IMR-90 (cell line): Measurements from ENCODE around the gene ZYX. TPM values are rescaled to one million over a fixed set of nuclear protein-coding genes. Genes with fewer than 3 reads are reported as not detected.

Source experiments
- ATAC-seq: fragments of 200-7000 bp; cut with Tn5 transposase; 2 replicates; pipeline ENCODE4 v1.9.1; 2020; ENCODE audit warnings: low read depth, mild to moderate bottlenecking, moderate library complexity
- BruUV-seq: library from RNA; stranded (reverse); fragments of 400-500 nt; replicated peaks from 2 replicates; lab custom pipeline; 2021; lab: Mats Ljungman, UMichigan
- CTCF ChIA-PET: fragments of 300-600 bp; formaldehyde crosslinking; extraction: SDS; loops from one replicate; lab custom pipeline; 2021; ENCODE audit warnings: antibody characterized with exemption; lab: Yijun Ruan, JAX
- POLR2A ChIA-PET: fragments of 300-600 bp; sonication (Branson Sonifier 250); formaldehyde crosslinking; loops from one replicate; lab custom pipeline; 2022; ENCODE audit warnings: antibody characterized with exemption; ENCODE audit not compliant: unreplicated experiment; lab: Charles Lee
- DNase-seq: peaks from one replicate; pipeline ENCODE4 v3.0.0; 2013
- H2AFZ ChIP-seq: replicated peaks from 2 replicates; pipeline ENCODE3; 2013; ENCODE audit warnings: low read length, mild to moderate bottlenecking; ENCODE audit not compliant: poor library complexity
- H2AK5ac ChIP-seq: 2 replicates; pipeline ENCODE4 v1.6.1; 2013; ENCODE audit warnings: low read depth, low read length, inconsistent platforms
- H2AK9ac ChIP-seq: replicated peaks from 2 replicates; pipeline ENCODE3; 2013; ENCODE audit warnings: mild to moderate bottlenecking, low read depth, low read length, moderate library complexity; ENCODE audit not compliant: poor library complexity
- H2BK120ac ChIP-seq: 2 replicates; pipeline ENCODE4 v1.6.1; 2013; ENCODE audit warnings: low read depth, low read length, inconsistent platforms
- H2BK15ac ChIP-seq: 3 replicates; pipeline ENCODE4 v1.6.1; 2013; ENCODE audit warnings: low read depth, low read length, inconsistent platforms
- H2BK20ac ChIP-seq: 2 replicates; pipeline ENCODE4 v1.6.1; 2013; ENCODE audit warnings: low read depth, mild to moderate bottlenecking, inconsistent platforms, low read length, moderate library complexity
- H2BK5ac ChIP-seq: 2 replicates; pipeline ENCODE4 v1.6.1; 2013; ENCODE audit warnings: mild to moderate bottlenecking, low read depth, low read length, inconsistent platforms; ENCODE audit not compliant: poor library complexity, severe bottlenecking
- H3K14ac ChIP-seq: replicated peaks from 2 replicates; pipeline ENCODE4 v1.6.1; 2013; ENCODE audit warnings: low read depth, low read length, inconsistent platforms
- H3K18ac ChIP-seq: 2 replicates; pipeline ENCODE4 v1.6.1; 2013; ENCODE audit warnings: low read depth, low read length, control low read depth
- H3K23ac ChIP-seq: 2 replicates; pipeline ENCODE4 v1.6.1; 2013; ENCODE audit warnings: low read depth, low read length, inconsistent platforms
- H3K27ac ChIP-seq: 2 replicates; pipeline ENCODE4 v1.5.1; 2013; ENCODE audit warnings: mild to moderate bottlenecking, control low read depth, low read length; ENCODE audit not compliant: insufficient read depth
- H3K27me3 ChIP-seq: 2 replicates; pipeline ENCODE4 v1.6.1; 2013; ENCODE audit warnings: low read length; ENCODE audit not compliant: control insufficient read depth, insufficient read depth
- H3K36me3 ChIP-seq: 2 replicates; pipeline ENCODE4 v1.6.1; 2013; ENCODE audit warnings: low read length, mixed read lengths; ENCODE audit not compliant: control insufficient read depth, insufficient read depth
- H3K4ac ChIP-seq: 2 replicates; pipeline ENCODE4 v1.6.1; 2013; ENCODE audit warnings: low read depth, low read length, inconsistent platforms
- H3K4me1 ChIP-seq: 2 replicates; pipeline ENCODE4 v1.6.1; 2013; ENCODE audit warnings: low read length, mixed read lengths; ENCODE audit not compliant: control insufficient read depth, insufficient read depth
- H3K4me2 ChIP-seq: 2 replicates; pipeline ENCODE4 v1.6.1; 2013; ENCODE audit warnings: low read depth, mild to moderate bottlenecking, control low read depth, low read length, moderate library complexity
- H3K4me3 ChIP-seq: 2 replicates; pipeline ENCODE4 v1.5.1; 2013; ENCODE audit warnings: low read depth, mild to moderate bottlenecking, control low read depth, low read length, moderate library complexity; ENCODE audit not compliant: insufficient read depth
- H3K56ac ChIP-seq: 2 replicates; pipeline ENCODE4 v1.6.1; 2013; ENCODE audit warnings: low read length, inconsistent platforms; ENCODE audit not compliant: insufficient read depth; ENCODE audit errors: extremely low read depth
- H3K79me1 ChIP-seq, 2 experiments: 2 replicates each; pipeline ENCODE4 v1.6.1; 2013; ENCODE audit warnings: low read length in 2 of 2, inconsistent platforms in 1 of 2, low read depth in 1 of 2
- H3K9ac ChIP-seq: 2 replicates; pipeline ENCODE4 v1.6.1; 2013; ENCODE audit warnings: low read depth, low read length, control low read depth
- H3K9me1 ChIP-seq: 2 replicates; pipeline ENCODE4 v1.6.1; 2013; ENCODE audit warnings: low read length, inconsistent platforms; ENCODE audit not compliant: insufficient read depth
- H3K9me3 ChIP-seq: 2 replicates; pipeline ENCODE4 v1.6.1; 2013; ENCODE audit warnings: low read length; ENCODE audit not compliant: control insufficient read depth, insufficient read depth
- H4K20me1 ChIP-seq: 2 replicates; pipeline ENCODE4 v1.6.1; 2013; ENCODE audit warnings: low read length, inconsistent platforms; ENCODE audit not compliant: insufficient read depth
- H4K5ac ChIP-seq: 2 replicates; pipeline ENCODE4 v1.6.1; 2013; ENCODE audit warnings: mild to moderate bottlenecking, low read depth, low read length, control low read depth
- H4K8ac ChIP-seq, 2 experiments: 2 replicates each; pipeline ENCODE4 v1.6.1; 2013; ENCODE audit warnings: low read depth in 2 of 2, low read length in 2 of 2, control low read depth in 1 of 2, inconsistent platforms in 1 of 2
- H4K91ac ChIP-seq: 2 replicates; pipeline ENCODE4 v1.6.1; 2013; ENCODE audit warnings: low read depth, low read length, inconsistent platforms; ENCODE audit not compliant: insufficient read depth
- CEBPB ChIP-seq: IDR thresholded peaks from 2 replicates; pipeline ENCODE4 v1.6.1; 2012; ENCODE audit warnings: low read depth, low read length, improper control_type of control experiment
- CTCF ChIP-seq: conservative IDR thresholded peaks from 2 replicates; pipeline ENCODE4 v1.5.1; 2012; ENCODE audit warnings: mild to moderate bottlenecking, low read depth, low read length, improper control_type of control experiment
- FOS ChIP-seq: fragments of 150-350 bp; IDR thresholded peaks from 2 replicates; pipeline ENCODE4 v1.6.1; 2016; ENCODE audit warnings: low read depth, low read length
- POLR2A ChIP-seq: IDR thresholded peaks from 2 replicates; pipeline ENCODE4 v1.6.1; 2012; ENCODE audit warnings: mild to moderate bottlenecking, low read depth, low read length
- RAD21 ChIP-seq: IDR thresholded peaks from 2 replicates; pipeline ENCODE4 v1.6.1; 2012; ENCODE audit warnings: low read length, improper control_type of control experiment
- RFX5 ChIP-seq: IDR thresholded peaks from 2 replicates; pipeline ENCODE4 v1.8.0; 2012; ENCODE audit warnings: low read depth, mild to moderate bottlenecking, low read length, moderate library complexity
- WGBS, 2 experiments: methylation state at CpG; one replicate each; pipeline versions ENCODE4 v1.1.5 to v1.1.7; 2013; ENCODE audit warnings: missing lambda C conversion rate in 2 of 2; ENCODE audit not compliant: insufficient read length in 1 of 2; ENCODE audit errors: extremely low coverage in 2 of 2; 5-methylcytosine and 5-hydroxymethylcytosine counted together
- dilution Hi-C: fragments of 300-500 bp; cut with HindIII; formaldehyde crosslinking; loops from one replicate; pipeline ENCODE4 v1.14.3; 2018; ENCODE audit warnings: low sequenced_read_pairs; ENCODE audit not compliant: unreplicated experiment
- in situ Hi-C: fragments of 300-500 bp; cut with MboI; formaldehyde crosslinking; loops from 3 replicates; pipeline ENCODE4 v1.14.3; 2019; ENCODE audit warnings: low sequenced_read_pairs, inconsistent platforms, mixed read lengths
- intact Hi-C: fragments of 100-400 bp; cut with micrococcal nuclease; formaldehyde crosslinking; loops from 2 replicates; pipeline ENCODE4 v1.10.0; 2022
- polyA plus RNA-seq, 3 experiments: library from polyadenylated mRNA; depleted of rRNA; stranded (reverse); fragments of >200 nt; gene quantifications; 2 replicates each; pipeline ENCODE4 v1.2.3, GENCODE V29; 2012; ENCODE audit warnings: low replicate concordance in 1 of 3
- total RNA-seq: library from RNA; depleted of rRNA; stranded (reverse); fragments of >200 nt; gene quantifications from 2 replicates; pipeline ENCODE4 v1.2.3, GENCODE V29; 2012

Gene ZYX
- total and polyA plus RNA-seq, 2 of the 4 experiments (the other 2 are of a cell fraction) = 22.6 to 334 TPM

- Histone ChIP-seq H4K91ac (no peak overlapping the region), H3K27ac (no peak overlapping the region), H3K4me3 (no peak overlapping the region), H3K79me1 (no peaks in the 10 kb centered on the region), H3K27me3 (peaks cover 40% of the 10 kb centered on the region), H2BK5ac (no peak overlapping the region), H2AK9ac (no peak overlapping the region), H2AFZ (no peak overlapping the region), H3K4me2 (no peak overlapping the region), H3K4me1 (no peaks in the 10 kb centered on the region), H4K20me1 (no peaks in the 10 kb centered on the region), H3K56ac (no peak overlapping the region), H2AK5ac (no peak overlapping the region), H3K36me3 (no peaks in the 10 kb centered on the region), H4K8ac (no peak overlapping the region), H3K4ac (no peak overlapping the region), H3K9me3 (no peaks in the 10 kb centered on the region), H2BK20ac (no peak overlapping the region), H3K9me1 (no peaks in the 10 kb centered on the region), H3K23ac (no peak overlapping the region), H2BK120ac (no peak overlapping the region), H4K5ac (no peak overlapping the region), H3K14ac (no peak overlapping the region), H2BK15ac (no peak overlapping the region), H3K9ac (no peak overlapping the region), H3K18ac (no peak overlapping the region)
- TF ChIP-seq RFX5 (no peak), RAD21 (no peak), FOS (no peak), POLR2A (no peak), CEBPB (no peak), CTCF (no peak)
- ChIA-PET POLR2A (no interaction called here), CTCF (no interaction called here)
- intact Hi-C loops = no loop called here
- in situ Hi-C loops = no loop called here
- dilution Hi-C loops = no loop called here
- no CpG with 5 or more reads among the region's 5 CpGs for whole genome bisulfite sequencing, 2 experiments
- no peak for DNase-seq
- BruUV-seq = no TSS peak
- no peak for ATAC-seq
These were observed 33.2 kb upstream of the ZYX start for GRCh38 chr7:143347950-143348349.
